WERI-Rb-1 (cell line): ENCODE measurements around the gene PTGR1.

Source experiments
- DNase-seq: peaks from one replicate; pipeline ENCODE4 v3.0.0-alpha.2; 2020
- H3K27ac ChIP-seq: fragments of 250-450 bp; sonication (Bioruptor Pico); 2 replicates; pipeline ENCODE4 v1.5.1; 2020; ENCODE audit warnings: mild to moderate bottlenecking, moderate library complexity
- H3K27me3 ChIP-seq: fragments of 250-450 bp; sonication (Bioruptor Pico); 2 replicates; pipeline ENCODE4 v1.5.1; 2021; ENCODE audit warnings: mild to moderate bottlenecking, low read depth, moderate library complexity; ENCODE audit not compliant: insufficient read depth, severe bottlenecking
- H3K36me3 ChIP-seq: fragments of 250-450 bp; sonication (Bioruptor Pico); 2 replicates; pipeline ENCODE4 v1.5.1; 2020; ENCODE audit warnings: mild to moderate bottlenecking, moderate library complexity
- H3K4me3 ChIP-seq: 2 replicates; pipeline ENCODE4 v1.5.1; 2011; ENCODE audit warnings: low read depth, mild to moderate bottlenecking, control low read depth, low read length
- H3K9me3 ChIP-seq: fragments of 250-450 bp; sonication (Bioruptor Pico); 2 replicates; pipeline ENCODE4 v1.5.1; 2021; ENCODE audit warnings: mild to moderate bottlenecking, moderate library complexity; ENCODE audit not compliant: severe bottlenecking
- TF ChIP-seq, protein P1 (sequence below): IDR thresholded peaks from 2 replicates; pipeline ENCODE4 v1.5.1; 2011; ENCODE audit warnings: low read depth, mild to moderate bottlenecking, control low read depth, inconsistent platforms, low read length

Gene PTGR1

DNA sequence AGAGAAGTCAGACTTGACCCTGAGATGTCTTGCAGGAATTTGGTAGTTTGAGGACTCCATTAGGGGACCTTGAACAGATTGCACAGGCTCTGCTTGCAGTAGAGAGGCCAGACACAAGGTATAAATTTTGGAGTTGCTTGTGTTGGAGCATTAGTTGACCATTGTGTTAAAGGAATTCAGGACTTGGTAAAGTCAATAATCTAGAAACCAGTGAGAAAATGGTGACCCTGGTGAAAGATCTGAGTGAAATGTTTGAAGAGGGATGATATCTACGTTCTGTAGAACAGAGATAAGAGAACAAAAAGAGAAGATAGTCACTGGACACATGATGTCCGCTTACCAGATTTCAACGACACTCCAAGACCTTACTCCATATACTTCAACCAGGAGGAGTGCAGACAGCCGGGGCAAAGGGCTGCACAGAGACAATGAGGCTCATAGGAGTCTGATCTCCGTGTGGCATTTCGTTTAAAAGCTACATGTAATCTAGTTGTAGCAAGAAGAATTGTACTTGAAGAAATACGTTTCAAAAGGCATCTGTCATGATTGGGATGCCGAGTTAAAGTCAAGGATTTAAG lies 44.8 kb upstream of the PTGR1 start:
- Histone ChIP-seq H3K4me3 (no peak overlapping the region), H3K27ac (no peak overlapping the region), H3K27me3 (no peaks in the 10 kb centered on the region), H3K36me3 (peaks cover 25% of the 10 kb centered on the region), H3K9me3 (no peaks in the 10 kb centered on the region)
- TF ChIP-seq, protein P1, sequence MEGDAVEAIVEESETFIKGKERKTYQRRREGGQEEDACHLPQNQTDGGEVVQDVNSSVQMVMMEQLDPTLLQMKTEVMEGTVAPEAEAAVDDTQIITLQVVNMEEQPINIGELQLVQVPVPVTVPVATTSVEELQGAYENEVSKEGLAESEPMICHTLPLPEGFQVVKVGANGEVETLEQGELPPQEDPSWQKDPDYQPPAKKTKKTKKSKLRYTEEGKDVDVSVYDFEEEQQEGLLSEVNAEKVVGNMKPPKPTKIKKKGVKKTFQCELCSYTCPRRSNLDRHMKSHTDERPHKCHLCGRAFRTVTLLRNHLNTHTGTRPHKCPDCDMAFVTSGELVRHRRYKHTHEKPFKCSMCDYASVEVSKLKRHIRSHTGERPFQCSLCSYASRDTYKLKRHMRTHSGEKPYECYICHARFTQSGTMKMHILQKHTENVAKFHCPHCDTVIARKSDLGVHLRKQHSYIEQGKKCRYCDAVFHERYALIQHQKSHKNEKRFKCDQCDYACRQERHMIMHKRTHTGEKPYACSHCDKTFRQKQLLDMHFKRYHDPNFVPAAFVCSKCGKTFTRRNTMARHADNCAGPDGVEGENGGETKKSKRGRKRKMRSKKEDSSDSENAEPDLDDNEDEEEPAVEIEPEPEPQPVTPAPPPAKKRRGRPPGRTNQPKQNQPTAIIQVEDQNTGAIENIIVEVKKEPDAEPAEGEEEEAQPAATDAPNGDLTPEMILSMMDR = no peak
- DNase-seq = no peak

GRCh38 chr9:111637421-111637950 lies 38.0 kb upstream of the PTGR1 start:
- H3K36me3 ChIP-seq = no peaks in the 10 kb centered on the region
- no peak for DNase-seq
- H3K9me3 ChIP-seq = no peaks in the 10 kb centered on the region
- no peak overlapping the region for H3K4me3 ChIP-seq
- TF ChIP-seq, protein P1 = no peak
- H3K27ac ChIP-seq = no peak overlapping the region
- H3K27me3 ChIP-seq = no peaks in the 10 kb centered on the region

GRCh38 chr9:111634860-111635259 lies 35.4 kb upstream of the PTGR1 start:
- no peak for DNase-seq
- Histone ChIP-seq H3K27me3 (no peaks in the 10 kb centered on the region), H3K9me3 (no peaks in the 10 kb centered on the region), H3K27ac (no peak overlapping the region), H3K4me3 (no peak overlapping the region), H3K36me3 (no peaks in the 10 kb centered on the region; the same call in 1 of the 2 replicates)
- TF ChIP-seq, protein P1 = no peak

- Histone ChIP-seq H3K27ac (no peak overlapping the region), H3K9me3 (no peaks in the 10 kb centered on the region), H3K27me3 (no peaks in the 10 kb centered on the region), H3K36me3 (no peaks in the 10 kb centered on the region; the same call in 1 of the 2 replicates), H3K4me3 (no peak overlapping the region)
- TF ChIP-seq, protein P1 = no peak
- DNase-seq = no peak
These were observed 33.9 kb upstream of the PTGR1 start for GRCh38 chr9:111633389-111633736.

- DNase-seq = no peak
- no peaks in the 10 kb centered on the region for H3K9me3 ChIP-seq
- TF ChIP-seq, protein P1 = no peak
- H3K36me3 ChIP-seq = no peaks in the 10 kb centered on the region; the same call in 1 of the 2 replicates
- H3K27ac ChIP-seq = no peak overlapping the region
- H3K27me3 ChIP-seq = no peaks in the 10 kb centered on the region
- no peak overlapping the region for H3K4me3 ChIP-seq
These were observed 33.4 kb upstream of the PTGR1 start for GRCh38 chr9:111632695-111633388.
